GM23338 (cell line): Measurements from ENCODE around the gene CCL15.

Experiments
- CTCF ChIP-seq, 2 experiments: fragments of 200-600 bp in 1 of 2; sonication (generic) in 1 of 2; conservative IDR thresholded peaks; 2 replicates each; pipeline versions ENCODE4 v1.5.1 to v1.6.1; 2016 to 2017; ENCODE audit warnings: antibody characterized with exemption in 2 of 2, low read depth in 2 of 2, mild to moderate bottlenecking in 2 of 2, moderate library complexity in 1 of 2
- POLR2AphosphoS5 ChIP-seq: IDR thresholded peaks from 2 replicates; pipeline ENCODE4 v1.6.1; 2016; ENCODE audit warnings: antibody characterized with exemption, low read depth

GRCh38 chr17:35986643-35987042 is 14.7 kb downstream of the CCL15 start, which contains the start of gene CCL14:
- TF ChIP-seq CTCF (conservative IDR thresholded peaks at IDR 0.05; ENCODE audit: low read depth in 2 of 2) (no peak), POLR2AphosphoS5 (no peak)
